Fibroblast of lung (primary cell): ENCODE results near the gene RAB35. TPM values are rescaled to one million over a fixed set of nuclear protein-coding genes. Genes with fewer than 3 reads are reported as not detected.

Source experiments
- DNase-seq, 2 donors: peaks; one replicate each; pipeline versions ENCODE4 v3.0.0 to v3.0.0-alpha.2; 2010; ENCODE audit warnings: low read depth in 2 of 2
- H2AFZ ChIP-seq: 2 replicates; pipeline ENCODE4 v1.5.1; 2012; ENCODE audit warnings: low read length, control low read depth, inconsistent platforms
- H3K27ac ChIP-seq: 2 replicates; pipeline ENCODE4 v1.5.1; 2011; ENCODE audit warnings: low read length, control low read depth; ENCODE audit not compliant: insufficient read depth
- H3K27me3 ChIP-seq: 2 replicates; pipeline ENCODE4 v1.5.1; 2011; ENCODE audit warnings: mild to moderate bottlenecking, low read length; ENCODE audit not compliant: control insufficient read depth, insufficient read depth
- H3K36me3 ChIP-seq: 2 replicates; pipeline ENCODE4 v1.5.1; 2011; ENCODE audit warnings: low read length; ENCODE audit not compliant: control insufficient read depth, insufficient read depth
- H3K4me1 ChIP-seq: 2 replicates; pipeline ENCODE4 v1.5.1; 2011; ENCODE audit warnings: low read length; ENCODE audit not compliant: control insufficient read depth, insufficient read depth; ENCODE audit errors: extremely low read depth
- H3K4me2 ChIP-seq: 2 replicates; pipeline ENCODE4 v1.5.1; 2011; ENCODE audit warnings: low read length, control low read depth; ENCODE audit not compliant: insufficient read depth; ENCODE audit errors: extremely low read depth
- H3K4me3 ChIP-seq, 4 experiments: fragments of 200-600 bp in 1 of 4; sonication (generic) in 1 of 4; replicated peaks in 1 of 4; 2 replicates each; pipeline ENCODE4 v1.5.1; 2011 to 2016; ENCODE audit warnings: low read length in 4 of 4, low read depth in 3 of 4, mild to moderate bottlenecking in 3 of 4, control low read depth in 2 of 4, inconsistent platforms in 1 of 4, mixed read lengths in 1 of 4; ENCODE audit not compliant: insufficient read depth in 1 of 4; ENCODE audit errors: control extremely low read depth in 1 of 4
- H3K79me2 ChIP-seq: 2 replicates; pipeline ENCODE4 v1.5.1; 2012; ENCODE audit warnings: mild to moderate bottlenecking, low read length, inconsistent platforms; ENCODE audit not compliant: control insufficient read depth, insufficient read depth
- H3K9ac ChIP-seq: 2 replicates; pipeline ENCODE4 v1.5.1; 2011; ENCODE audit warnings: mild to moderate bottlenecking, low read length, control low read depth; ENCODE audit not compliant: insufficient read depth
- H3K9me3 ChIP-seq: 2 replicates; pipeline ENCODE4 v1.5.1; 2012; ENCODE audit warnings: low read depth, low read length; ENCODE audit not compliant: control insufficient read depth, insufficient read depth
- H4K20me1 ChIP-seq: 2 replicates; pipeline ENCODE4 v1.5.1; 2011; ENCODE audit warnings: low read length; ENCODE audit not compliant: control insufficient read depth, insufficient read depth; ENCODE audit errors: extremely low read depth
- CTCF ChIP-seq, 2 donors: IDR thresholded peaks in 1 of 2; conservative IDR thresholded peaks in 1 of 2; 1 replicate in 1 of 2; 2 replicates in 1 of 2; pipeline ENCODE4 v1.5.1; 2011 to 2012; ENCODE audit warnings: low read length in 2 of 2, control low read depth in 1 of 2, inconsistent platforms in 1 of 2, low read depth in 1 of 2, mild to moderate bottlenecking in 1 of 2
- EZH2 ChIP-seq: IDR thresholded peaks from 2 replicates; pipeline ENCODE4 v1.5.1; 2012; ENCODE audit warnings: low read length, control low read depth, mild to moderate bottlenecking; ENCODE audit errors: missing control alignments
- polyA plus RNA-seq, 2 donors: library from polyadenylated mRNA; depleted of rRNA in 1 of 2; stranded (reverse) in 1 of 2; unstranded in 1 of 2; fragments of >200 nt; gene quantifications; 2 replicates each; pipeline ENCODE4 v1.2.1, GENCODE V29; 2011 to 2012; ENCODE audit warnings: missing spikeins in 1 of 2
- total RNA-seq: library from RNA; depleted of rRNA; stranded (reverse); fragments of >200 nt; gene quantifications from 2 replicates; pipeline ENCODE4 v1.2.1, GENCODE V29; 2014

The RAB35 gene
- total and polyA plus RNA-seq, 2 donors (not counting 1 experiment from before 2014, with no cell fraction given) = 29.7 to 51.4 TPM

GRCh38 chr12:120101617-120102016 is 14.9 kb downstream of the RAB35 start:
- Histone ChIP-seq H3K27ac (peak overlapping the region; percentile 51), H3K4me1 (peaks cover 8% of the 10 kb centered on the region), H2AFZ (no peak overlapping the region), H3K27me3 (no peaks in the 10 kb centered on the region), H3K9ac (no peak overlapping the region), H3K9me3 (no peaks in the 10 kb centered on the region), H3K4me2 (peak overlapping the region; percentile 77), H3K79me2 (peaks cover 62% of the 10 kb centered on the region), H3K4me3 (peak overlapping the region in 2 of 4 experiments; percentile 13 to 27), H4K20me1 (no peaks in the 10 kb centered on the region), H3K36me3 (peaks cover 20% of the 10 kb centered on the region)
- TF ChIP-seq EZH2 (no peak), CTCF (conservative IDR thresholded peaks at IDR 0.05 in 1 of 2, IDR thresholded peaks at IDR 0.05 in 1 of 2; ENCODE audit: low read depth in 1 of 2, low read length in 2 of 2) (no peak)
- no peak for DNase-seq

GRCh38 chr12:120101182-120101581 is 15.4 kb downstream of the RAB35 start:
- TF ChIP-seq CTCF (conservative IDR thresholded peaks at IDR 0.05 in 1 of 2, IDR thresholded peaks at IDR 0.05 in 1 of 2; ENCODE audit: low read depth in 1 of 2, low read length in 2 of 2) = no peak
- no peak for TF ChIP-seq EZH2
- Histone ChIP-seq H3K4me2 (peak overlapping the region; percentile 77), H3K27me3 (no peaks in the 10 kb centered on the region), H3K9ac (peak overlapping the region; percentile 4), H3K4me3 (peak overlapping the region in 2 of 4 experiments; percentile 13 to 27), H3K36me3 (peaks cover 22% of the 10 kb centered on the region), H3K79me2 (peaks cover 60% of the 10 kb centered on the region), H3K4me1 (peaks cover 8% of the 10 kb centered on the region), H2AFZ (no peak overlapping the region), H3K9me3 (no peaks in the 10 kb centered on the region), H3K27ac (peak overlapping the region; percentile 51), H4K20me1 (no peaks in the 10 kb centered on the region)
- DNase-seq = peak in 1 of 2 donors; percentile 27

GRCh38 chr12:120100630-120101029 is 15.9 kb downstream of the RAB35 start:
- peak; percentile 42 to 81 for DNase-seq
- H3K4me2 ChIP-seq = peak overlapping the region; percentile 77
- H3K9ac ChIP-seq = no peak overlapping the region
- H3K4me3 ChIP-seq = peak overlapping the region in 1 of 4 experiments; percentile 27
- H4K20me1 ChIP-seq = no peaks in the 10 kb centered on the region
- peaks cover 8% of the 10 kb centered on the region for H3K4me1 ChIP-seq
- H3K36me3 ChIP-seq = peaks cover 24% of the 10 kb centered on the region
- H3K9me3 ChIP-seq = no peaks in the 10 kb centered on the region
- TF ChIP-seq EZH2 (no peak), CTCF (conservative IDR thresholded peaks at IDR 0.05 in 1 of 2, IDR thresholded peaks at IDR 0.05 in 1 of 2; ENCODE audit: low read depth in 1 of 2, low read length in 2 of 2) (no peak)
- peak overlapping the region; percentile 51 for H3K27ac ChIP-seq
- no peak overlapping the region for H2AFZ ChIP-seq
- H3K27me3 ChIP-seq = no peaks in the 10 kb centered on the region
- peaks cover 56% of the 10 kb centered on the region for H3K79me2 ChIP-seq
